Measurements from ENCODE around the gene ZNF813. TPM values are rescaled to one million over a fixed set of nuclear protein-coding genes. Genes with fewer than 3 reads are reported as not detected.
"Not testable (repeated sequence)": the region's sequence is repeated elsewhere in the genome, so short reads cannot be mapped to it uniquely, and the experiment has no call there.

The ZNF813 gene
- total and polyA plus RNA-seq, 3 experiments from 2014 or later, result 4.7 to 6.6 (median 5.6) TPM

- no peak overlapping the region for H3K4me3 Mint-ChIP-seq
These were observed 40.2 kb downstream of the ZNF813 start for GRCh38 chr19:53507523-53508442.

GRCh38 chr19:53509443-53509842 lies 41.9 kb downstream of the ZNF813 start:
- no peaks in the 10 kb centered on the region for H3K27me3 ChIP-seq (ENCODE audit: insufficient read depth, low read length, poor library complexity, severe bottlenecking)
- no peak overlapping the region for H3K4me3 ChIP-seq (ENCODE audit: low read length)
- Mint-ChIP-seq H3K9me3 (peaks cover 0 to 7% (median 5%) of the 10 kb centered on the region in 5 donors), H3K36me3 (peaks cover 0 to 8% (median 1%) of the 10 kb centered on the region in 3 donors), H3K4me3 (no peak overlapping the region), H3K4me1 (peaks cover 0 to 2% (median 0%) of the 10 kb centered on the region in 3 donors), H3K27ac (no peak overlapping the region), H3K27me3 (peaks cover 6 to 25% of the 10 kb centered on the region in 2 donors)
- no peaks in the 10 kb centered on the region for H3K4me1 ChIP-seq (ENCODE audit: insufficient read depth, low read length)
- no peak for DNase-seq
- ChIA-PET CTCF (no interaction called here), POLR2A (no interaction called here)
- H3K9me3 ChIP-seq (ENCODE audit: low read length), result no peaks in the 10 kb centered on the region
- no peaks in the 10 kb centered on the region for H3K36me3 ChIP-seq (ENCODE audit: insufficient read depth, low read length)
- no peak overlapping the region for H3K27ac ChIP-seq (ENCODE audit: low read depth, low read length)

More at GRCh38 chr19:53507523-53508442, 40.2 kb downstream of the ZNF813 start:
- H3K36me3 ChIP-seq (ENCODE audit: insufficient read depth, low read length), result no peaks in the 10 kb centered on the region
- Mint-ChIP-seq H3K27me3 (peaks cover 10 to 30% of the 10 kb centered on the region in 2 donors), H3K9me3 (peaks cover 0 to 8% (median 8%) of the 10 kb centered on the region in 5 donors), H3K27ac (no peak overlapping the region), H3K36me3 (peaks cover 0 to 8% (median 1%) of the 10 kb centered on the region in 3 donors), H3K4me1 (peaks cover 0 to 2% (median 0%) of the 10 kb centered on the region in 3 donors)
- ChIA-PET CTCF (interaction anchor here (0.9 to 1.5 kb wide), 2 partner anchors 8 to 83 kb away, joined by 3 to 6 read pairs; no protein-coding TSS in a partner anchor), POLR2A (no interaction called here)
- DNase-seq, result no peak
- H3K27ac ChIP-seq (ENCODE audit: low read depth, low read length), result no peak overlapping the region
- H3K4me1 ChIP-seq (ENCODE audit: insufficient read depth, low read length), result no peaks in the 10 kb centered on the region
- H3K4me3 ChIP-seq (ENCODE audit: low read length), result no peak overlapping the region
- H3K27me3 ChIP-seq (ENCODE audit: insufficient read depth, low read length, poor library complexity, severe bottlenecking), result no peaks in the 10 kb centered on the region
- no peaks in the 10 kb centered on the region for H3K9me3 ChIP-seq (ENCODE audit: low read length)

- POLR2A ChIA-PET, result no interaction called here
- Mint-ChIP-seq H3K27ac (no peak overlapping the region), H3K36me3 (peaks cover 0 to 8% (median 1%) of the 10 kb centered on the region in 3 donors), H3K9me3 (peaks cover 0 to 5% (median 3%) of the 10 kb centered on the region in 5 donors), H3K4me1 (peaks cover 0 to 2% (median 0%) of the 10 kb centered on the region in 3 donors), H3K4me3 (no peak overlapping the region), H3K27me3 (peaks cover 5 to 21% of the 10 kb centered on the region in 2 donors)
- Histone ChIP-seq H3K4me3 (ENCODE audit: low read length) (no peak overlapping the region), H3K27ac (ENCODE audit: low read depth, low read length) (no peak overlapping the region), H3K4me1 (ENCODE audit: insufficient read depth, low read length) (no peaks in the 10 kb centered on the region), H3K9me3 (ENCODE audit: low read length) (no peaks in the 10 kb centered on the region), H3K36me3 (ENCODE audit: insufficient read depth, low read length) (no peaks in the 10 kb centered on the region), H3K27me3 (ENCODE audit: insufficient read depth, low read length, poor library complexity, severe bottlenecking) (no peaks in the 10 kb centered on the region)
- CTCF ChIA-PET, result interaction anchor here (1.1 kb wide), 1 partner anchor 85 kb away, joined by 6 read pairs; no protein-coding TSS in a partner anchor
- DNase-seq, result no peak
These were observed 42.3 kb downstream of the ZNF813 start for GRCh38 chr19:53509845-53510244.

GRCh38 chr19:53511357-53511756 lies 43.8 kb downstream of the ZNF813 start:
- no peak overlapping the region for H3K4me3 Mint-ChIP-seq
- H3K27ac Mint-ChIP-seq, result no peak overlapping the region
- no peak overlapping the region for H3K4me3 ChIP-seq (ENCODE audit: low read length)
- peaks cover 0 to 2% (median 0%) of the 10 kb centered on the region in 3 donors for H3K4me1 Mint-ChIP-seq
- peaks cover 4 to 18% of the 10 kb centered on the region in 2 donors for H3K27me3 Mint-ChIP-seq
- no peaks in the 10 kb centered on the region for H3K4me1 ChIP-seq (ENCODE audit: insufficient read depth, low read length)
- no peaks in the 10 kb centered on the region for H3K9me3 ChIP-seq (ENCODE audit: low read length)
- peaks cover 0 to 3% (median 2%) of the 10 kb centered on the region in 5 donors for H3K9me3 Mint-ChIP-seq
- H3K27ac ChIP-seq (ENCODE audit: low read depth, low read length), result no peak overlapping the region
- no peaks in the 10 kb centered on the region for H3K27me3 ChIP-seq (ENCODE audit: insufficient read depth, low read length, poor library complexity, severe bottlenecking)
- peaks cover 0 to 7% (median 0%) of the 10 kb centered on the region in 3 donors for H3K36me3 Mint-ChIP-seq
- H3K36me3 ChIP-seq (ENCODE audit: insufficient read depth, low read length), result no peaks in the 10 kb centered on the region
- CTCF ChIA-PET, result no interaction called here
- DNase-seq, result no peak
- POLR2A ChIA-PET, result no interaction called here

- peaks cover 2 to 12% of the 10 kb centered on the region in 2 donors for H3K27me3 Mint-ChIP-seq
- H3K36me3 Mint-ChIP-seq, result peaks cover 0 to 2% (median 0%) of the 10 kb centered on the region in 3 donors
- no peak overlapping the region for H3K4me3 ChIP-seq (ENCODE audit: low read length)
- DNase-seq, result peak; percentile 17 to 70 (median 39)
- no peaks in the 10 kb centered on the region for H3K27me3 ChIP-seq (ENCODE audit: insufficient read depth, low read length, poor library complexity, severe bottlenecking)
- H3K4me3 Mint-ChIP-seq, result no peak overlapping the region
- CTCF ChIA-PET, result interaction anchor here (0.6 to 1.0 kb wide), 2 partner anchors 12 to 87 kb away, joined by 3 to 7 read pairs; no protein-coding TSS in a partner anchor
- H3K4me1 ChIP-seq (ENCODE audit: insufficient read depth, low read length), result no peaks in the 10 kb centered on the region
- H3K27ac Mint-ChIP-seq, result no peak overlapping the region
- H3K4me1 Mint-ChIP-seq, result peaks cover 0 to 2% (median 0%) of the 10 kb centered on the region in 3 donors
- H3K9me3 ChIP-seq (ENCODE audit: low read length), result no peaks in the 10 kb centered on the region
- no peaks in the 10 kb centered on the region for H3K36me3 ChIP-seq (ENCODE audit: insufficient read depth, low read length)
- H3K9me3 Mint-ChIP-seq, result peaks cover 0 to 2% (median 0%) of the 10 kb centered on the region in 5 donors
- POLR2A ChIA-PET, result no interaction called here
- no peak overlapping the region for H3K27ac ChIP-seq (ENCODE audit: low read depth, low read length)
These were observed 44.4 kb downstream of the ZNF813 start for GRCh38 chr19:53511933-53512374.

GRCh38 chr19:53515047-53515446 lies 47.5 kb downstream of the ZNF813 start:
- H3K4me3 ChIP-seq (ENCODE audit: low read length); H3K27ac Mint-ChIP-seq; H3K4me1 ChIP-seq (ENCODE audit: insufficient read depth, low read length); POLR2A ChIA-PET; H3K4me1 Mint-ChIP-seq; H3K4me3 Mint-ChIP-seq; H3K36me3 ChIP-seq (ENCODE audit: insufficient read depth, low read length); H3K9me3 ChIP-seq (ENCODE audit: low read length); H3K27me3 ChIP-seq (ENCODE audit: insufficient read depth, low read length, poor library complexity, severe bottlenecking); H3K27me3 Mint-ChIP-seq; H3K27ac ChIP-seq (ENCODE audit: low read depth, low read length); DNase-seq: not testable (repeated sequence)
- H3K36me3 Mint-ChIP-seq, result peaks cover 0 to 12% (median 0%) of the 10 kb centered on the region in 3 donors
- CTCF ChIA-PET, result interaction anchor here (2.7 kb wide), 1 partner anchor 320 kb away, joined by 7 read pairs; no protein-coding TSS in a partner anchor
- peaks cover 0 to 11% (median 3%) of the 10 kb centered on the region in 5 donors for H3K9me3 Mint-ChIP-seq

GRCh38 chr19:53517114-53517741 lies 49.7 kb downstream of the ZNF813 start:
- peaks cover 16% of the 10 kb centered on the region in 3 donors for H3K4me1 Mint-ChIP-seq
- CTCF ChIA-PET, result interaction anchor here (2.7 kb wide), 1 partner anchor 322 kb away, joined by 7 read pairs; no protein-coding TSS in a partner anchor
- Histone ChIP-seq H3K27ac (ENCODE audit: low read depth, low read length) (no peak overlapping the region), H3K36me3 (ENCODE audit: insufficient read depth, low read length) (no peaks in the 10 kb centered on the region), H3K9me3 (ENCODE audit: low read length) (peaks cover 5% of the 10 kb centered on the region), H3K4me3 (ENCODE audit: low read length) (no peak overlapping the region), H3K4me1 (ENCODE audit: insufficient read depth, low read length) (peaks cover 13% of the 10 kb centered on the region), H3K27me3 (ENCODE audit: insufficient read depth, low read length, poor library complexity, severe bottlenecking) (no peaks in the 10 kb centered on the region)
- DNase-seq, result no peak
- POLR2A ChIA-PET, result no interaction called here
- peak overlapping the region in 2 of 8 donors; percentile 31 to 51 for H3K27ac Mint-ChIP-seq
- H3K36me3 Mint-ChIP-seq, result peaks cover 0 to 15% (median 8%) of the 10 kb centered on the region in 3 donors
- H3K9me3 Mint-ChIP-seq, result peaks cover 0 to 20% (median 8%) of the 10 kb centered on the region in 5 donors
- H3K27me3 Mint-ChIP-seq, result no peaks in the 10 kb centered on the region
- H3K4me3 Mint-ChIP-seq, result peak overlapping the region in 1 of 7 donors; percentile 34

All from CD8-positive, alpha-beta memory T cell (primary cell).